Trophoblast cell (in vitro differentiated cells and primary cell): ENCODE data around the gene CPSF4L.

Source experiments
- DNase-seq, 2 donors: peaks; one replicate each; pipeline ENCODE4 v3.0.0-alpha.2; 2016
- H2AFZ ChIP-seq: 2 replicates; pipeline ENCODE4 v1.6.1; 2013; ENCODE audit warnings: low read length, moderate library complexity, mild to moderate bottlenecking; ENCODE audit not compliant: insufficient read depth, poor library complexity
- H2AK5ac ChIP-seq: 2 replicates; pipeline ENCODE4 v1.6.1; 2013; ENCODE audit warnings: mild to moderate bottlenecking, low read length
- H2BK120ac ChIP-seq: 2 replicates; pipeline ENCODE4 v1.6.1; 2013; ENCODE audit warnings: low read length, mild to moderate bottlenecking, moderate library complexity; ENCODE audit not compliant: insufficient read depth, poor library complexity
- H2BK12ac ChIP-seq: 2 replicates; pipeline ENCODE4 v1.6.1; 2013; ENCODE audit warnings: mild to moderate bottlenecking, low read length, moderate library complexity
- H2BK5ac ChIP-seq: 2 replicates; pipeline ENCODE4 v1.6.1; 2013; ENCODE audit warnings: low read length, low read depth, moderate library complexity, mild to moderate bottlenecking; ENCODE audit not compliant: poor library complexity
- H3K14ac ChIP-seq: 2 replicates; pipeline ENCODE4 v1.6.1; 2013; ENCODE audit warnings: mild to moderate bottlenecking, low read length
- H3K18ac ChIP-seq: 2 replicates; pipeline ENCODE4 v1.6.1; 2013; ENCODE audit warnings: mild to moderate bottlenecking, low read length
- H3K23ac ChIP-seq: 2 replicates; pipeline ENCODE4 v1.6.1; 2013; ENCODE audit warnings: low read length
- H3K27ac ChIP-seq: 2 replicates; pipeline ENCODE4 v1.5.1; 2013; ENCODE audit warnings: low read depth, mild to moderate bottlenecking, inconsistent platforms, low read length, moderate library complexity
- H3K27me3 ChIP-seq: 2 replicates; pipeline ENCODE4 v1.6.1; 2013; ENCODE audit warnings: inconsistent platforms, mild to moderate bottlenecking, low read length, moderate library complexity; ENCODE audit not compliant: insufficient read depth
- H3K36me3 ChIP-seq, 2 experiments: 1 replicate in 1 of 2; 2 replicates in 1 of 2; pipeline ENCODE4 v1.6.1; 2013; ENCODE audit warnings: low read length in 2 of 2, mild to moderate bottlenecking in 2 of 2, moderate library complexity in 1 of 2; ENCODE audit not compliant: insufficient read depth in 2 of 2, control insufficient read depth in 1 of 2
- H3K4ac ChIP-seq: 2 replicates; pipeline ENCODE4 v1.6.1; 2013; ENCODE audit warnings: low read depth, mild to moderate bottlenecking, low read length, moderate library complexity
- H3K4me1 ChIP-seq, 2 experiments: 1 replicate in 1 of 2; 2 replicates in 1 of 2; pipeline ENCODE4 v1.6.1; 2013; ENCODE audit warnings: low read length in 2 of 2, mild to moderate bottlenecking in 2 of 2, moderate library complexity in 1 of 2; ENCODE audit not compliant: insufficient read depth in 2 of 2, control insufficient read depth in 1 of 2
- H3K4me2 ChIP-seq: 2 replicates; pipeline ENCODE4 v1.6.1; 2013; ENCODE audit warnings: inconsistent platforms, mild to moderate bottlenecking, low read length, moderate library complexity
- H3K4me3 ChIP-seq: 2 replicates; pipeline ENCODE4 v1.5.1; 2013; ENCODE audit warnings: mild to moderate bottlenecking, low read depth, low read length, inconsistent platforms
- H3K79me1 ChIP-seq: one replicate; pipeline ENCODE4 v1.6.1; 2013; ENCODE audit warnings: low read length
- H3K79me2 ChIP-seq: 2 replicates; pipeline ENCODE4 v1.6.1; 2013; ENCODE audit warnings: low read length, mild to moderate bottlenecking; ENCODE audit not compliant: control insufficient read depth, insufficient read depth, poor library complexity
- H3K9ac ChIP-seq: 2 replicates; pipeline ENCODE4 v1.6.1; 2013; ENCODE audit warnings: mild to moderate bottlenecking, low read length
- H3K9me3 ChIP-seq: 2 replicates; pipeline ENCODE4 v1.6.1; 2013; ENCODE audit warnings: low read depth, mild to moderate bottlenecking, control low read depth, inconsistent platforms, low read length; ENCODE audit not compliant: insufficient read depth
- H4K12ac ChIP-seq: 2 replicates; pipeline ENCODE4 v1.6.1; 2013; ENCODE audit warnings: low read depth, mild to moderate bottlenecking, low read length, moderate library complexity
- H4K8ac ChIP-seq: 2 replicates; pipeline ENCODE4 v1.6.1; 2013; ENCODE audit warnings: low read depth, mild to moderate bottlenecking, low read length, moderate library complexity
- H4K91ac ChIP-seq: one replicate; pipeline ENCODE4 v1.6.1; 2013; ENCODE audit warnings: low read depth, mild to moderate bottlenecking, low read length, moderate library complexity
- whole genome bisulfite sequencing: extraction: QIAGEN DNeasy Blood & Tissue Kit; methylation state at CpG from one replicate; pipeline ENCODE4 v1.1.7; 2013; ENCODE audit warnings: missing lambda C conversion rate; ENCODE audit not compliant: insufficient read length, insufficient coverage; ENCODE audit errors: extremely low coverage; 5-methylcytosine and 5-hydroxymethylcytosine counted together

The CPSF4L gene

DNA sequence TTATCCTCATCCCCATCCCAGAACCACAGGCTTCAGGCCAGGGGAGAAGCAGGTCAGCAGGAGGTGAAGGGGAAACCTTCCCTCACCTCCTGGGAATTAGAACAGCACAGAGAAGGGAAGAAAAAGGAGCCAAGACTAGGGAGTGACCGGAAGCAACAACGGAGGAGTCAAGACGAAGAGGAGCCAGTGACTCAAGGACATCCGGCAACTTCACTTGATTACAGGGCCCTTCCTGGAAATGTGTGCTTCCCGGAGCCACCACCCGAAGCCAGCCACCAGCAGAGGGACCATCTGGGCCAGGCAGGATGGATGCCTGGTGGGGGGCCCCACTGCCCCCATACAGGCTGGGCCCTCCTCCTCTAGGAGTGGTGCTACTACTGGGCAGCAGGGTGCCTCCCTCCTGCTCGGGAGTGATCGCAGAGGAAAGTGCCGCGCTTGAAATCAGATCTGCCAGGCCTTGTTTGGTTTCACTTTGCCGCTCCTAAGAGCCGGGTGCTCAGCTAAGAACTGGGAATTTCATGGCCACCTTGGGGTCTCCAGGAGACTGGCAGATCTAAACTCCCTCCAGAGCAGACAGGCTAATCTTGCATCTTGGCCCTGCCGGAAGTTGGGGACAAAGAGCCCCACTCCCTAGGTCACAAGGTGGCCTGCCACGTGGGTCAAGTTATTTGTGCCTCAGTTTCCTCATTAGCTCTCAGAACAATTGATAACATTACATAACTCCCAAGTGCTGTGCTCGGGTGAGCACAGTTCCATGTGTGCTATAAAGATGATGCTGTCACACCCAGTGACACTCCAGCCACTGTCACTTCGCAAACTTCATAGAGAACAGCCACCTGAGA lies 43.5 kb upstream of the CPSF4L start:
- Histone ChIP-seq H3K27me3 (no peaks in the 10 kb centered on the region), H3K9me3 (no peaks in the 10 kb centered on the region), H3K79me2 (peaks cover 24% of the 10 kb centered on the region), H3K14ac (peak overlapping the region; percentile 10), H2AK5ac (no peak overlapping the region), H3K79me1 (peaks cover 30% of the 10 kb centered on the region), H3K4ac (peak overlapping the region; percentile 37), H2BK5ac (peak overlapping the region; percentile 22), H2BK120ac (peak overlapping the region; percentile 9), H4K91ac (peak overlapping the region; percentile 22), H2BK12ac (peak overlapping the region; percentile 29), H4K12ac (no peak overlapping the region), H4K8ac (peak overlapping the region; percentile 0), H3K9ac (no peak overlapping the region), H3K18ac (no peak overlapping the region), H3K36me3 (peaks cover 4 to 5% of the 10 kb centered on the region in 2 experiments), H2AFZ (no peak overlapping the region), H3K4me3 (no peak overlapping the region), H3K4me2 (peak overlapping the region; percentile 37), H3K4me1 (peaks cover 38 to 45% of the 10 kb centered on the region in 2 experiments), H3K23ac (no peak overlapping the region), H3K27ac (peak overlapping the region; percentile 50)
- peak; percentile 54 to 56 for DNase-seq
- WGBS, result no CpG with 5 or more reads among the region's 16 CpGs

DNA sequence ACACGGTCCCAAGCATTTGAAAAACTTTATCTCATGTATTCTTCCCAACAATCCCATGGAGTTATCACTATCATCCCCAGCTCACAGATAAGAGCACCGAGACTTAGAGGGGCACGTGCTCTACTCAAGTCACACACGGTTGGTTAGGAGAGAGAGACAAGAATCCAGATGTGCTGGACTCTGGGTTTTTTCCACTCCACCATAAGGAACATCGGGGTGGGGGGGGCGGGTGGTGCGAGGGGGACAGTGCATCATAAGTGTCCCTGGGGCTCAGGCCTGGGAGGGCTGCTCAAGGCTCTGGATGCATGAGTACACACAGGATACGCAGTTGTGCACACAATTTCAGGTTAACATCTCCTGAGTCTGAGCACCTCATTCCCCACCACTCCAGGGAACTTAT lies 42.8 kb upstream of the CPSF4L start:
- Histone ChIP-seq H4K91ac (no peak overlapping the region), H2BK5ac (no peak overlapping the region), H3K27me3 (no peaks in the 10 kb centered on the region), H2BK12ac (no peak overlapping the region), H3K18ac (no peak overlapping the region), H3K4me2 (no peak overlapping the region), H3K36me3 (peaks cover 2 to 6% of the 10 kb centered on the region in 2 experiments), H3K9me3 (no peaks in the 10 kb centered on the region), H3K9ac (no peak overlapping the region), H3K27ac (no peak overlapping the region), H3K79me1 (peaks cover 22% of the 10 kb centered on the region), H3K4ac (peak overlapping the region; percentile 57), H3K23ac (no peak overlapping the region), H2AFZ (no peak overlapping the region), H4K12ac (no peak overlapping the region), H3K4me3 (no peak overlapping the region), H2BK120ac (no peak overlapping the region), H2AK5ac (no peak overlapping the region), H3K79me2 (peaks cover 20% of the 10 kb centered on the region), H4K8ac (no peak overlapping the region), H3K4me1 (peaks cover 38 to 44% of the 10 kb centered on the region in 2 experiments), H3K14ac (no peak overlapping the region)
- WGBS, result no CpG with 5 or more reads among the region's 8 CpGs
- DNase-seq, result no peak

DNA sequence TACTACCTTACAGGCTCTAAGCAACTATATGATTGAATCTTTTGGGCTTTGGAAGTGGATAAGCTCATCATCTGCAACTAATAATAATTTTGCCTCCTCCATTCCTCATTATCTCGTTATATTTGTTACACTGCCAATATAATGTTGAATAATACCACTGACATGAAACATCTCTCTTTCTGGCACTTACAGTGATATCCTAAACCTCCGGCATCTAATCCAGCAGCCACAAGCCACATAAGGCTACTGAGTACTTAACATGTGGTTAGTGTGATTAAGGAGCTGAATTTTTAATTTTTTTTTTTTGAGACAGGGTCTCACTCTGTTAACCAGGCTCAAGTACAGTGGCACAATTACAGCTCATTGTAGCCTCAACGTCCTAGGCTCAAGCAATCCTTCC lies 40.5 kb upstream of the CPSF4L start:
- H3K4ac ChIP-seq, result peak overlapping the region; percentile 22
- no peak overlapping the region for H2BK120ac ChIP-seq
- no peak overlapping the region for H3K4me3 ChIP-seq
- H3K36me3 ChIP-seq, result peaks cover 0 to 7% of the 10 kb centered on the region in 2 experiments
- H3K27ac ChIP-seq, result no peak overlapping the region
- no peak overlapping the region for H3K23ac ChIP-seq
- no peak overlapping the region for H3K14ac ChIP-seq
- no CpG with 5 or more reads among the region's 3 CpGs for WGBS
- H3K79me1 ChIP-seq, result peaks cover 13% of the 10 kb centered on the region
- peaks cover 35 to 39% of the 10 kb centered on the region in 2 experiments for H3K4me1 ChIP-seq
- H2BK5ac ChIP-seq, result no peak overlapping the region
- H4K12ac ChIP-seq, result no peak overlapping the region
- H2AK5ac ChIP-seq, result no peak overlapping the region
- no peak overlapping the region for H3K18ac ChIP-seq
- no peak overlapping the region for H4K8ac ChIP-seq
- no peak overlapping the region for H2AFZ ChIP-seq
- no peak overlapping the region for H2BK12ac ChIP-seq
- no peaks in the 10 kb centered on the region for H3K9me3 ChIP-seq
- no peak overlapping the region for H3K9ac ChIP-seq
- H4K91ac ChIP-seq, result no peak overlapping the region
- H3K4me2 ChIP-seq, result no peak overlapping the region
- H3K79me2 ChIP-seq, result peaks cover 15% of the 10 kb centered on the region
- DNase-seq, result no peak
- no peaks in the 10 kb centered on the region for H3K27me3 ChIP-seq

DNA sequence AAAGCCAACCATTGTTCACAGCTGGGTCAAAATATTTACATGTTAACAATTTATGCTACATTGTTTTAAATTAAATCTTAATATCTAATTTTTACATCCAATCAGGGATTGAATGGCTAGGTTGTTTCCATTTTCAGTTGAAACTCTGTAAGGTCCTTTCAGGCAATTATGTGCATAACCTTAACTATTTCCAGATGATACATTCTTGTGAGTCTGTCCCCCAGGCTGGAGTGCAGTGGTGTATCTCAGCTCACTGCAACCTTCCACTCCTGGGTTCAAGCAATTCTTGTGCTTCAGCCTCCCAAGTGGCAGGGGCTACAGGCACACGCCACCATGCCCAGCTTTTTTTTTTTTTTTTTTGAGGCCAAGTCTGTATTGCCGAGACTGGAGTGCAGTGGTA lies 39.7 kb upstream of the CPSF4L start:
- no peak overlapping the region for H3K14ac ChIP-seq
- H3K4me2 ChIP-seq, result no peak overlapping the region
- peaks cover 10% of the 10 kb centered on the region for H3K79me2 ChIP-seq
- no peak for DNase-seq
- peaks cover 8% of the 10 kb centered on the region for H3K79me1 ChIP-seq
- H3K9me3 ChIP-seq, result no peaks in the 10 kb centered on the region
- H2BK12ac ChIP-seq, result no peak overlapping the region
- peaks cover 0 to 2% of the 10 kb centered on the region in 2 experiments for H3K36me3 ChIP-seq
- no peak overlapping the region for H3K27ac ChIP-seq
- no peak overlapping the region for H4K91ac ChIP-seq
- no CpG with 5 or more reads among the region's 2 CpGs for WGBS
- H2AK5ac ChIP-seq, result no peak overlapping the region
- no peak overlapping the region for H4K12ac ChIP-seq
- H2BK5ac ChIP-seq, result no peak overlapping the region
- H3K4me1 ChIP-seq, result peaks cover 26 to 31% of the 10 kb centered on the region in 2 experiments
- H3K9ac ChIP-seq, result no peak overlapping the region
- H2AFZ ChIP-seq, result no peak overlapping the region
- H3K23ac ChIP-seq, result no peak overlapping the region
- no peak overlapping the region for H4K8ac ChIP-seq
- no peaks in the 10 kb centered on the region for H3K27me3 ChIP-seq
- peak overlapping the region; percentile 54 for H3K4ac ChIP-seq
- no peak overlapping the region for H3K18ac ChIP-seq
- H2BK120ac ChIP-seq, result no peak overlapping the region
- no peak overlapping the region for H3K4me3 ChIP-seq
